Adrenal gland (tissue), 5 donors: ENCODE results near the gene TEKT5.

Experiments used
- CTCF ChIP-seq, 6 experiments: fragments of 450-650 bp in 4 of 6; fragments of 200-600 bp in 2 of 6; sonication (generic) in 1 of 6; IDR thresholded peaks; 1 replicate in 5 of 6; 2 replicates in 1 of 6; pipeline versions ENCODE4 v1.5.1 to v1.8.0; 2016 to 2021; ENCODE audit warnings: antibody characterized with exemption in 6 of 6, mild to moderate bottlenecking in 2 of 6, moderate library complexity in 1 of 6
- POLR2A ChIP-seq, 2 donors: fragments of 450-650 bp; IDR thresholded peaks; one replicate each; pipeline ENCODE4 v1.6.1; 2017; ENCODE audit warnings: antibody characterized with exemption in 2 of 2, mild to moderate bottlenecking in 2 of 2, moderate library complexity in 1 of 2
- donor health status: DM: no; HTN: no; CAD: no.

- TF ChIP-seq CTCF (IDR thresholded peaks at IDR 0.05) (no peak), POLR2A (IDR thresholded peaks at IDR 0.05) (no peak)
Measured at GRCh38 chr16:10622036-10622921, 72.5 kb downstream of the TEKT5 start.
